ENCODE measurements around the gene HNRNPL.

- TF ChIP-seq, protein P1, sequence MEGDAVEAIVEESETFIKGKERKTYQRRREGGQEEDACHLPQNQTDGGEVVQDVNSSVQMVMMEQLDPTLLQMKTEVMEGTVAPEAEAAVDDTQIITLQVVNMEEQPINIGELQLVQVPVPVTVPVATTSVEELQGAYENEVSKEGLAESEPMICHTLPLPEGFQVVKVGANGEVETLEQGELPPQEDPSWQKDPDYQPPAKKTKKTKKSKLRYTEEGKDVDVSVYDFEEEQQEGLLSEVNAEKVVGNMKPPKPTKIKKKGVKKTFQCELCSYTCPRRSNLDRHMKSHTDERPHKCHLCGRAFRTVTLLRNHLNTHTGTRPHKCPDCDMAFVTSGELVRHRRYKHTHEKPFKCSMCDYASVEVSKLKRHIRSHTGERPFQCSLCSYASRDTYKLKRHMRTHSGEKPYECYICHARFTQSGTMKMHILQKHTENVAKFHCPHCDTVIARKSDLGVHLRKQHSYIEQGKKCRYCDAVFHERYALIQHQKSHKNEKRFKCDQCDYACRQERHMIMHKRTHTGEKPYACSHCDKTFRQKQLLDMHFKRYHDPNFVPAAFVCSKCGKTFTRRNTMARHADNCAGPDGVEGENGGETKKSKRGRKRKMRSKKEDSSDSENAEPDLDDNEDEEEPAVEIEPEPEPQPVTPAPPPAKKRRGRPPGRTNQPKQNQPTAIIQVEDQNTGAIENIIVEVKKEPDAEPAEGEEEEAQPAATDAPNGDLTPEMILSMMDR (IDR thresholded peaks at IDR 0.05; ENCODE audit: low read depth, low read length, poor library complexity, severe bottlenecking): no peak
- no peak for TF ChIP-seq EZH2phosphoT487 (IDR thresholded peaks at IDR 0.05; ENCODE audit: borderline replicate concordance, low read length)
These were observed 34.5 kb downstream of the HNRNPL start for GRCh38 chr19:38815059-38816001.
